Prostate gland (tissue), 2 donors: ENCODE measurements around the gene CLRN1. TPM values are rescaled to one million over a fixed set of nuclear protein-coding genes. Genes with fewer than 3 reads are reported as not detected.

ENCODE experiments used
- DNase-seq: peaks from one replicate; pipeline ENCODE4 v3.0.0-alpha.2; 2019; ENCODE audit warnings: low spot score
- H3K27ac ChIP-seq, 2 donors: fragments of 200-600 bp; sonication (generic); 2 replicates each; pipeline ENCODE4 v1.5.1; 2017 to 2019
- H3K27me3 ChIP-seq: fragments of 200-600 bp; sonication (generic); replicated peaks from 2 replicates; pipeline ENCODE4 v1.5.1; 2019; ENCODE audit not compliant: insufficient read depth
- H3K36me3 ChIP-seq, 2 donors: fragments of 200-600 bp; sonication (generic); 1 replicate in 1 of 2; 2 replicates in 1 of 2; pipeline versions ENCODE4 v1.5.1 to v1.8.1; 2017 to 2019
- H3K4me1 ChIP-seq: fragments of 200-600 bp; sonication (generic); replicated peaks from 2 replicates; pipeline ENCODE4 v1.5.1; 2019
- H3K4me3 ChIP-seq, 2 donors: fragments of 200-600 bp; sonication (generic); 2 replicates each; pipeline ENCODE4 v1.5.1; 2017 to 2019
- H3K9me3 ChIP-seq: fragments of 200-600 bp; sonication (generic); 2 replicates; pipeline ENCODE4 v1.5.1; 2017
- CTCF ChIP-seq, 4 experiments: fragments of 200-600 bp in 2 of 4; fragments of 450-650 bp in 2 of 4; sonication (generic) in 2 of 4; IDR thresholded peaks; 1 replicate in 3 of 4; 2 replicates in 1 of 4; pipeline ENCODE4 v1.5.1; 2016 to 2019; ENCODE audit warnings: antibody characterized with exemption in 4 of 4, mild to moderate bottlenecking in 2 of 4, moderate library complexity in 2 of 4
- POLR2A ChIP-seq: fragments of 450-650 bp; IDR thresholded peaks from one replicate; pipeline ENCODE4 v1.6.1; 2016; ENCODE audit warnings: antibody characterized with exemption, mild to moderate bottlenecking
- POLR2AphosphoS5 ChIP-seq: sonication (generic); formaldehyde crosslinking; IDR thresholded peaks from one replicate; pipeline ENCODE4 v1.6.1; 2017; ENCODE audit warnings: antibody characterized with exemption
- WGBS: methylation state at CpG from one replicate; pipeline ENCODE4 v1.1.5; 2018; 5-methylcytosine and 5-hydroxymethylcytosine counted together
- intact Hi-C: fragments of 100-400 bp; cut with DNase I; formaldehyde crosslinking; loops from one replicate; pipeline ENCODE4 v1.14.2; 2022
- total RNA-seq, 2 donors: library from RNA; depleted of rRNA; stranded (reverse); fragments of >200 nt; gene quantifications; one replicate each; pipeline ENCODE4 v1.1.0, GENCODE V29; 2016

CLRN1 gene
- total RNA-seq, 2 donors from 2014 or later: 0.23 TPM; not detected in 1

- WGBS: 92% methylated on average over 13 of the region's 13 CpGs
- intact Hi-C loops: no loop called here
- Histone ChIP-seq H3K27ac (no peak overlapping the region), H3K4me3 (no peak overlapping the region), H3K27me3 (no peaks in the 10 kb centered on the region), H3K4me1 (no peaks in the 10 kb centered on the region), H3K9me3 (no peaks in the 10 kb centered on the region), H3K36me3 (no peaks in the 10 kb centered on the region)
- DNase-seq: no peak
- TF ChIP-seq POLR2A (no peak), CTCF (IDR thresholded peaks at IDR 0.05) (no peak), POLR2AphosphoS5 (no peak)
These were observed 20.6 kb downstream of the CLRN1 start for GRCh38 chr3:150951923-150952322.

- no peak overlapping the region for H3K4me3 ChIP-seq
- TF ChIP-seq POLR2A: no peak
- H3K27ac ChIP-seq: no peak overlapping the region
- peaks cover 1% of the 10 kb centered on the region for H3K27me3 ChIP-seq
- H3K4me1 ChIP-seq: no peaks in the 10 kb centered on the region
- no peaks in the 10 kb centered on the region for H3K36me3 ChIP-seq
- H3K9me3 ChIP-seq: no peaks in the 10 kb centered on the region
- 72% methylated on average over 3 of the region's 3 CpGs for WGBS
- intact Hi-C loops: no loop called here
- DNase-seq: no peak
These were observed 27.1 kb downstream of the CLRN1 start for GRCh38 chr3:150945226-150946032.

- no peak overlapping the region for H3K4me3 ChIP-seq
- WGBS: 67% methylated on average over 3 of the region's 3 CpGs
- intact Hi-C loops: no loop called here
These were observed 30.3 kb downstream of the CLRN1 start for GRCh38 chr3:150942221-150942620.

GRCh38 chr3:150936693-150937092, 35.8 kb downstream of the CLRN1 start:
- H3K27me3 ChIP-seq: no peaks in the 10 kb centered on the region
- H3K4me3 ChIP-seq: no peak overlapping the region
- no peaks in the 10 kb centered on the region for H3K9me3 ChIP-seq
- H3K4me1 ChIP-seq: no peaks in the 10 kb centered on the region
- intact Hi-C loops: no loop called here
- DNase-seq: no peak
- H3K27ac ChIP-seq: no peak overlapping the region
- no peaks in the 10 kb centered on the region for H3K36me3 ChIP-seq
- 60% methylated on average over 2 of the region's 2 CpGs for WGBS
- TF ChIP-seq POLR2A: no peak

More at GRCh38 chr3:150942221-150942620, 30.3 kb downstream of the CLRN1 start:
- TF ChIP-seq POLR2AphosphoS5: no peak
- TF ChIP-seq CTCF (IDR thresholded peaks at IDR 0.05): no peak
- no peak for TF ChIP-seq POLR2A
- Histone ChIP-seq H3K4me1 (no peaks in the 10 kb centered on the region), H3K27me3 (peaks cover 1% of the 10 kb centered on the region), H3K27ac (no peak overlapping the region), H3K9me3 (no peaks in the 10 kb centered on the region), H3K36me3 (no peaks in the 10 kb centered on the region)
- DNase-seq: no peak

DNA sequence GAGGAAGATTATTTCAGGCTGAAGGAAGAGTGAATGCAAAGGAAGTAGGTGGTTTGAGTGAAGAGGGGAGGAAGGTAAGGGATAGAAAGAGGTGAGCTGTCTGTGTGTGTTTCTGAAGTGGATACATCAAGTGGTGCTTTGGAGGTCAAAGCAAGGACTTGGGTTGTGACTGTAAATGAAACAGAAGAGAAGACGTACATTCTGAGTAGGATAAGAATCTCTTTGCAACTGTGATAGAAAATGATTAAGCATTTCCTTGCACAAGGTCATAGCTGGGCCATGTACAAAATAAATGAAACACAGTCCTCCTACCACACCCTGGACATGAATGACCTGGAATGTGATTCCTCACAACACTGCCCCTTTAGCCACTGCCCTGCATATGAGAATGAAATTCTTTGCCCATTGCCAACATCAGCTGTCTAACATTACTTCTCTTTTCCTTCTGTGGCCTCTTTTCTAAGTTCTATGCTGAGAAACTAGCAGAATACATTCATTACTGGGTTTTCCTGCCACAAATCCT, 39.0 kb downstream of the CLRN1 start:
- H3K27me3 ChIP-seq: no peaks in the 10 kb centered on the region
- 0% methylated on average over 1 of the region's 1 CpG for WGBS
- H3K4me3 ChIP-seq: no peak overlapping the region
- H3K36me3 ChIP-seq: no peaks in the 10 kb centered on the region
- no peaks in the 10 kb centered on the region for H3K9me3 ChIP-seq
- intact Hi-C loops: no loop called here
- H3K4me1 ChIP-seq: no peaks in the 10 kb centered on the region
- TF ChIP-seq CTCF (IDR thresholded peaks at IDR 0.05) (no peak), POLR2A (no peak), POLR2AphosphoS5 (no peak)
- DNase-seq: no peak
- H3K27ac ChIP-seq: no peak overlapping the region

DNA sequence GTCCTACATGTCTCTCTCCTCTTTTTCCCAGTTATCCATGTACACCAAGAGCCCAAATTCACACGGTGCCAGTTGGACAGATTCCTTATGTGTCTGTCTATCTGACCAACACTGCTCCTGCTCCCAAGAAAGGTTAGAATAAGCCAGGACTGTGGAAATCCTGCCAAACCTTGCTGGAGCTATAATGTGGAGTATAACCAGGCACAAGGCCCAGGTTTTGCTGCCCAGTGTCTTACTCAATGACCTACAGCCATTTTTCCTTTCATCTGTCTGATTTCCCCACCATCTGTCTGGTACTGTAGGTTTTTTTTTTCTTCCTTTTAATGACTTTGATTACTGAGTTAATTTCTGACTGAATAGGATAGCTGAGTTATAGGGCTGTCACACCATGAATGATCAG, 40.8 kb downstream of the CLRN1 start:
- Histone ChIP-seq H3K4me1 (no peaks in the 10 kb centered on the region), H3K36me3 (no peaks in the 10 kb centered on the region), H3K27ac (no peak overlapping the region), H3K27me3 (no peaks in the 10 kb centered on the region), H3K4me3 (no peak overlapping the region), H3K9me3 (no peaks in the 10 kb centered on the region)
- 96% methylated on average over 1 of the region's 1 CpG for WGBS
- TF ChIP-seq CTCF (IDR thresholded peaks at IDR 0.05) (no peak), POLR2AphosphoS5 (no peak), POLR2A (no peak)
- intact Hi-C loops: no loop called here
- no peak for DNase-seq
